GM19025 (cell line): ENCODE measurements around the gene SLC29A2.
A peak's percentile ranks its signal among the peaks of the same experiment; 100 is the strongest.
"Not testable (repeated sequence)": the region's sequence is repeated elsewhere in the genome, so short reads cannot be mapped to it uniquely, and the experiment has no call there.

ENCODE experiments used
- ATAC-seq: cut with Tn5 transposase; IDR thresholded peaks from one replicate; pipeline ENCODE4 v1.9.1; 2021; ENCODE audit warnings: mild to moderate bottlenecking, low read depth, moderate library complexity; ENCODE audit not compliant: unreplicated experiment

Gene SLC29A2

GRCh38 chr11:66321606-66322005, 50.0 kb downstream of the SLC29A2 start:
- no peak for ATAC-seq

DNA sequence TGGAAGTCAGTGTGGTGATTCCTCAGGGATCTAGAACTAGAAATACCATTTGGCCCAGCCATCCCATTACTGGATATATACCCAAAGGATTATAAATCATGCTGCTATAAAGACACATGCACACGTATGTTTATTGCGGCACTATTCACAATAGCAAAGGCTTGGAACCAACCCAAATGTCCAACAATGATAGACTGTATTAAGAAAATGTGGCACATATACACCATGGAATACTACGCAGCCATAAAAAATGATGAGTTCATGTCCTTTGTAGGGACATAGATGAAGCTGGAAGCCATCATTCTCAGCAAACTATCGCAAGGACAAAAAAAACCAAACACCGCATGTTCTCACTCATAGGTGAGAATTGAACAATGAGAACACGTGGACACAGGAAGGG, 50.8 kb downstream of the SLC29A2 start:
- ATAC-seq, result not testable (repeated sequence)

DNA sequence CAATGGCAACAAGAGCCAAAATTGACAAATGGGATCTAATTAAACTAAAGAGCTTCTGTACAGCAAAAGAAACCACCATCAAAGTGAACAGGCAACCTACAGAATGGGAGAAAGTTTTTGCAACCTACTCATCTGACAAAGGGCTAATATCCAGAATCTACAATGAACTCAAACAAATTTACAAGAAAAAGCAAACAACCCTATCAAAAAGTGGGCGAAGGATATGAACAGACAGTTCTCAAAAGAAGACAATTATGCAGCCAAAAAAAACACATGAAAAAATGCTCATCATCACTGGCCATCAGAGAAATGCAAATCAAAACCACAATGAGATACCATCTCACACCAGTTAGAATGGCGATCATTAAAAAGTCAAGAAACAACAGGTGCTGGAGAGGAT, 51.3 kb downstream of the SLC29A2 start:
- not testable (repeated sequence) for ATAC-seq

GRCh38 chr11:66318600-66318970, 53.0 kb downstream of the SLC29A2 start:
- ATAC-seq, result no peak

- ATAC-seq, result no peak
Measured at GRCh38 chr11:66317723-66318599, 53.6 kb downstream of the SLC29A2 start.

- no peak for ATAC-seq
Measured at GRCh38 chr11:66317322-66317722, 54.2 kb downstream of the SLC29A2 start.

GRCh38 chr11:66316849-66317251, 54.7 kb downstream of the SLC29A2 start, which contains the start of gene CD248:
CD248 (minus strand) TSS chr11:66317044; CDS start chr11:66317027, 17 bp downstream.
- ATAC-seq, result no peak

DNA sequence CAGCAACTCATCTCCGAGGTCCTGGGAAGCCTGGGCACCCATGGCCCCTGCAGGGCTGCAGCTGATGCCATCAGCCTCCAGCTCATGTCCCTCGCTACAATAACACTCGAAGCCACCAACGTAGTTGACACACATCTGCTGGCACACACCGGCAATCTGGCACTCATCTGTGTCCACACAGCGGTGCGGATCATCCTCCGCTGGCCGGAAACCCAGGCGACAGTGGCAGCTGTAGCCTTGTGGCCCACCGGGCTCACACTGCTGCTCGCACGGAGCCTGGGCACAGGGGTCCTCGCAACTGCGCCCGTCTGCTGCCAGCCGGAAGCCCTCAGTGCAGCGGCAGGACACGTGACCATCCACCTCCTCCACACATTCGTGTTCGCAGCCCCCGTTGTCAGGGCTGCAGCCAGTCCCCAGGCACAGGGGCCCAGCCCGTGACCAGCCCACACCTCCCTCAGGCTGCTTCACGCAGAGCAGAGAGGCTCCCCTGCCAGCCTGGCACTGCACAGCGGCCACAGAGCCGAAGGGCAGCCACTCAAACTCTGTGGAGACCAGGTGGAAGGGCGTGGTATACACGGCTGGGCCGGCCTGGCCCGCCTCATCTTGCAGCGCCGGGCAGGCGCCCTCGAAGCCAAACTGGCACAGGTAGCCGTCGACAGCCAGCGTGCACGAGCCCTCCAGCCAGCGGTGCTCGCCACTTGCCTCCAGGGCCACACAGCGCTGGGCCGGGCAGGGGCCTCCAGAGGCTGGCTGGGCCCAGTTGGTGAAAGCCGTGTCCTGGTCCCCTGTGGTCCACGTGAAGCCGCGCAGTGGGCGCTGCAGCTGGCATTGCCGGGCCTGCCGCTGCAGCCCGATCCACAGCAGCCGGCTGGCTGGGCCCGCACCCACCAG, 55.4 kb downstream of the SLC29A2 start:
- ATAC-seq, result no peak

DNA sequence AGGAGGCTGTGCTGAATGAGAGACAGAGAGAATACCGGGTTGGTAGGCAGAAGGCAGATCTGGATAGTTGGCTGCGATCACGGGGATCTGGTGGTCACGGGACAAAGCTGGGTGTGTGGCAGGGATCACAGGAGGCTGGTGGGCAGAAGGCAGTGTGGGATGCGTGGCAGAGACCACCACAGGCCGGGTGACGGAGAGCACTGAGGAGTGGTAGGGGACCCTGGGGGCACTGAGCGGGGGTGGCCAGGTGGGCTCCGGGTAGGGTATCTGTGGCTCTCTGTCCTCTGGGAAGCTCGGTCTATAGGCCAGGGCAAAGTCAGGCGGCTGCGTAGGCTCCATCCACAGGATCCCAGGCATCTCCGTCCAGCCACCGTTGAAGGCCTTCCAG, 56.1 kb downstream of the SLC29A2 start:
- no peak for ATAC-seq

DNA sequence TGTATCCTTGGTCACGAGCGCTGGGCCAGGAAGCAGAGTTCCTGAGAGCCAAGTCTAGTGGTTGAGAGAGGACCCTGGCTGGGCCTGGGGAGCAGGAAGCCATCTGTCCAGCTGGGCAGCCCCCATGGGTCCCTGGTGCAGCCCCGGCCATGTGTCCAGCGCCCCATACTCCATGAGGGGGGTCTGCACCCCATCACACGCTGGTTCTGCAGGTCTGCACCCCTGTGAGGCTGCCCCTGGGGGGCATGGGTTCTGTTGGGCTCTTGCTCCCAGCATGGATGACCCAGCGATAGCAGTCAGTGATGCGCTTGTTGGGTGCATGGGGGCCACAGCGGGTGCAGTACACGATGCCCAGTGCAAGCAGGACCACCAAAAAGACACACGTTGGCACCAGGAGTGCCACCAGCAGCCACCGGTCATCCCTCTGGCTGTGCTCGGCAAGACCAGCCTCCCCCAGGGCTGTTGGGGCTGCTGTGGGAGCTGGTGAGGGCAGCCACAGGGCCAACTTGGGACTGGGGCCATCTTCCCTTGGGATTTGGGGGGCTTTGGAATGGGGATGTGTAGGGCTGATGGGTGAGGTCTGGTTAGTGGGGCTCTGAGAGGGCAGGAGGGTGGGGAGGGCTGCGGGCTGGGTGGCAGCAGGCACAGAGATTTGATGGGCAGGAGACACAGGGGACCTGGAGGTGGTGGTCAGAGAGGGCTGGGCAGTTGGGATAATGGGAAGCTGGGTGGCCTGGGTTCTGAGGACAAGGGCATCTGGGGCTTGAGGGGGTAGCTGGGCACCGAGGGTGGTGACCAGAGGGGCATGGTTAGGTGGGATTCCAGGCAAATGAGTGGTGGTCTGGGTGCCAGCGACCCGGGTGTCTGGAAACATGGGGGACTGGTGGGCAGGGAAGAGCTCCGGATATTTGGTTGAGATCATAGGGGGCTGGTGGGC, 56.7 kb downstream of the SLC29A2 start:
- no peak for ATAC-seq

DNA sequence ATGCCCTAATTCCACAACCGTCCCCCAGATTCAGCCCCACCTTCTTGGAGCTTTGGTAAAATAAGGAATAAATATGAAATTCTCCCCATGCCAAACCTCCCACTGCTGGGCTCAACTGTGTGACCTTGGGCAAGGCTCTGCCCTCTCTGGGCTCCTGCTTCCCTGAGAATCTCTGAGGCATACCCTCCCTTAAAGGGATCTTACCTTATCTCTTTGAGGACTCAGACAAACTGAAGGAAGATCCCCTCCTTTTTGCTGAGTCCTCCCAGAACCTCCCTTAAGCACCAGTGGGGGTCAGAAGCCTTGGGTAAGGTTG, 57.4 kb downstream of the SLC29A2 start:
- no peak for ATAC-seq

DNA sequence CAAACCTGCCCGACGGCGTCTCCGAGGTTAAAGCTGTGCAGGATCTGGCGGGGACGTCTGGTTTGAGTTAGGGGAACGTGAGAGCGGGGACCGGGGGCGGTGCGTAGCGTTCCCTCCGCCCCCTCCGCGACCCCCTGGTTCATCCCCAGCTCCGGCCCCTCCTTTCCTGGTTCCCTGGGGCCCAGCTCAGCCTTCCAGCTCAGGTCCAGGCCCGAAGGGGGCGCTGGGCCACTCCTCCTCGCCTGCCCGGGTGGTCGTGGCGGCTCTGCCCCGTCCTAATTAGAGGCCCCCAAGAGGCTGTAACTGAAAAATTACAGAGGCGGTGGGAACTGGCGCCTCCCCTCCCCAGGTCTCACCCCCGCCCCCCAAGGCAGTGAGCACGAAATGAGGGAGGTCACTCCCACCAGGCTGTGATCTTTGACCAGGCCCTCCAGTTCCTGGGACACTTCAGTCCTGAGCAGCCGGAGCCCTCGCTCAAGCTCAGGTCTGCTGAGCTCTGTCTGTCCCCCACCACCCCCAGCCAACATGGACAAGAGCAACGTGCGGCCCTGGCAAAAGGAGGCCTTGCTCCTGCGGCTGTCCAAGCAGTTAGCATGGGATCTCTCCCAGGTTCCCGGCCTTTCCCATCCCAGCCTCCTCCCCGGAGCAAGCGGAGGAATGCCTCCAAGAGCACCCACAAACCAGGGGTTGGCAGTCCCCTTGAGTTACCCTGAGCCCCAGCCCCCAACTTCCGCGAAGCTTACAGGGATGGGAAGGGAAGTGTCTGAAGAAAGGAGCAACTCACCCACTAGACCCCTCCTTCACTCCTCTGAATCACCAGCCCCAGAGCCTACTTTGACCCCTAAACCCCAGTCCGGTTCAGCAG, 58.0 kb downstream of the SLC29A2 start:
- no peak for ATAC-seq

GRCh38 chr11:66312549-66313320, 58.8 kb downstream of the SLC29A2 start:
- peak; percentile 47 for ATAC-seq
